Fibroblast of lung (primary cell): ENCODE results near the gene CRELD1.

Source experiments
- EZH2 ChIP-seq: IDR thresholded peaks from 2 replicates; pipeline ENCODE4 v1.5.1; 2012; ENCODE audit warnings: low read length, control low read depth, mild to moderate bottlenecking; ENCODE audit errors: missing control alignments
- TF ChIP-seq, protein P1 (sequence below), 2 donors: IDR thresholded peaks in 1 of 2; conservative IDR thresholded peaks in 1 of 2; 1 replicate in 1 of 2; 2 replicates in 1 of 2; pipeline ENCODE4 v1.5.1; 2011 to 2012; ENCODE audit warnings: low read length in 2 of 2, control low read depth in 1 of 2, inconsistent platforms in 1 of 2, low read depth in 1 of 2, mild to moderate bottlenecking in 1 of 2

GRCh38 chr3:9966841-9967240 lies 33.2 kb downstream of the CRELD1 start:
- TF ChIP-seq, protein P1, sequence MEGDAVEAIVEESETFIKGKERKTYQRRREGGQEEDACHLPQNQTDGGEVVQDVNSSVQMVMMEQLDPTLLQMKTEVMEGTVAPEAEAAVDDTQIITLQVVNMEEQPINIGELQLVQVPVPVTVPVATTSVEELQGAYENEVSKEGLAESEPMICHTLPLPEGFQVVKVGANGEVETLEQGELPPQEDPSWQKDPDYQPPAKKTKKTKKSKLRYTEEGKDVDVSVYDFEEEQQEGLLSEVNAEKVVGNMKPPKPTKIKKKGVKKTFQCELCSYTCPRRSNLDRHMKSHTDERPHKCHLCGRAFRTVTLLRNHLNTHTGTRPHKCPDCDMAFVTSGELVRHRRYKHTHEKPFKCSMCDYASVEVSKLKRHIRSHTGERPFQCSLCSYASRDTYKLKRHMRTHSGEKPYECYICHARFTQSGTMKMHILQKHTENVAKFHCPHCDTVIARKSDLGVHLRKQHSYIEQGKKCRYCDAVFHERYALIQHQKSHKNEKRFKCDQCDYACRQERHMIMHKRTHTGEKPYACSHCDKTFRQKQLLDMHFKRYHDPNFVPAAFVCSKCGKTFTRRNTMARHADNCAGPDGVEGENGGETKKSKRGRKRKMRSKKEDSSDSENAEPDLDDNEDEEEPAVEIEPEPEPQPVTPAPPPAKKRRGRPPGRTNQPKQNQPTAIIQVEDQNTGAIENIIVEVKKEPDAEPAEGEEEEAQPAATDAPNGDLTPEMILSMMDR (conservative IDR thresholded peaks at IDR 0.05 in 1 of 2, IDR thresholded peaks at IDR 0.05 in 1 of 2; ENCODE audit: low read depth in 1 of 2, low read length in 2 of 2): no peak
- no peak for TF ChIP-seq EZH2
